ENCODE measurements around the gene CTXN1. TPM values are rescaled to one million over a fixed set of nuclear protein-coding genes. Genes with fewer than 3 reads are reported as not detected.
A peak's percentile ranks its signal among the peaks of the same experiment; 100 is the strongest.

Gene CTXN1
- total RNA-seq, 1 donor from 2014 or later: 57.8 TPM

DNA sequence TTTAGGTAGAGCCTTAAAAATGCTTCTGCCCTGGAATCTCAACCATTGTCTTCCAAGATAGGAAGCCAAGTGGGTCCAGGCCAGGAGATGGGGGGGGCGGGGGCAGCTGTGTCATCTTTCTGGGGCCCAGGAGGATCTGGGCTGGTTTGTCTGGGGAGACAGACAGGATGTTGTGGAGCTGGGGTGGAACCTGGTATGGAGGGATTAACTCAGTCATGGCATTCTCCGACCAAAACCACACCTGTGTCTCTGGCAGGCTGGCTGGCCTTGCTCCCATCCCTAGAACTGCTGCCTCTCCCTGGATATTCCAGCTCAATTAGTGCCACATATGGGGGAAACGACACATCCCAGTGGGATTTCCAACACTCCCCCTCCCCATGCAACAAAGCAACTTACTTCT lies 25.0 kb downstream of the CTXN1 start:
- no peaks in the 10 kb centered on the region for H3K9me3 Mint-ChIP-seq
- H3K27ac Mint-ChIP-seq: no peak overlapping the region
- H3K27me3 Mint-ChIP-seq: no peaks in the 10 kb centered on the region
- TF ChIP-seq, protein P1, sequence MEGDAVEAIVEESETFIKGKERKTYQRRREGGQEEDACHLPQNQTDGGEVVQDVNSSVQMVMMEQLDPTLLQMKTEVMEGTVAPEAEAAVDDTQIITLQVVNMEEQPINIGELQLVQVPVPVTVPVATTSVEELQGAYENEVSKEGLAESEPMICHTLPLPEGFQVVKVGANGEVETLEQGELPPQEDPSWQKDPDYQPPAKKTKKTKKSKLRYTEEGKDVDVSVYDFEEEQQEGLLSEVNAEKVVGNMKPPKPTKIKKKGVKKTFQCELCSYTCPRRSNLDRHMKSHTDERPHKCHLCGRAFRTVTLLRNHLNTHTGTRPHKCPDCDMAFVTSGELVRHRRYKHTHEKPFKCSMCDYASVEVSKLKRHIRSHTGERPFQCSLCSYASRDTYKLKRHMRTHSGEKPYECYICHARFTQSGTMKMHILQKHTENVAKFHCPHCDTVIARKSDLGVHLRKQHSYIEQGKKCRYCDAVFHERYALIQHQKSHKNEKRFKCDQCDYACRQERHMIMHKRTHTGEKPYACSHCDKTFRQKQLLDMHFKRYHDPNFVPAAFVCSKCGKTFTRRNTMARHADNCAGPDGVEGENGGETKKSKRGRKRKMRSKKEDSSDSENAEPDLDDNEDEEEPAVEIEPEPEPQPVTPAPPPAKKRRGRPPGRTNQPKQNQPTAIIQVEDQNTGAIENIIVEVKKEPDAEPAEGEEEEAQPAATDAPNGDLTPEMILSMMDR (conservative IDR thresholded peaks at IDR 0.05): no peak
- no peaks in the 10 kb centered on the region for H3K36me3 Mint-ChIP-seq
- DNase-seq (ENCODE audit: extremely low spot score, unreplicated experiment): no peak
- H3K4me3 Mint-ChIP-seq: no peak overlapping the region
- H3K4me1 Mint-ChIP-seq (ENCODE audit: unreplicated experiment): peaks cover 15% of the 10 kb centered on the region

DNA sequence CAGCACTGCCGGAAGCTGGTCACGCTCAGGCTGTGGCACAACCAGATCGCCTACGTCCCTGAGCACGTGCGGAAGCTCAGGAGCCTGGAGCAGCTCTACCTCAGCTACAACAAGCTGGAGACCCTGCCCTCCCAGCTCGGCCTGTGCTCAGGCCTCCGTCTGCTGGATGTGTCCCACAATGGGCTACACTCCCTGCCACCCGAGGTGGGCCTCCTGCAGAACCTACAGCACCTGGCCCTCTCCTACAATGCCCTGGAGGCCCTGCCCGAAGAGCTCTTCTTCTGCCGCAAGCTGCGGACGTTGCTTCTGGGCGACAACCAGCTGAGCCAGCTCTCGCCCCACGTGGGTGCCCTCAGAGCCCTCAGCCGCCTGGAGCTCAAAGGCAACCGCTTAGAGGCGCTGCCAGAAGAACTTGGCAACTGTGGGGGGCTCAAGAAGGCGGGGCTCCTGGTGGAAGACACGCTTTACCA lies 25.5 kb downstream of the CTXN1 start:
- Mint-ChIP-seq H3K36me3 (no peaks in the 10 kb centered on the region), H3K27ac (no peak overlapping the region), H3K4me3 (no peak overlapping the region), H3K9me3 (no peaks in the 10 kb centered on the region), H3K27me3 (no peaks in the 10 kb centered on the region), H3K4me1 (ENCODE audit: unreplicated experiment) (peaks cover 11% of the 10 kb centered on the region)
- no peak for DNase-seq (ENCODE audit: extremely low spot score, unreplicated experiment)
- TF ChIP-seq, protein P1 (conservative IDR thresholded peaks at IDR 0.05): no peak

DNA sequence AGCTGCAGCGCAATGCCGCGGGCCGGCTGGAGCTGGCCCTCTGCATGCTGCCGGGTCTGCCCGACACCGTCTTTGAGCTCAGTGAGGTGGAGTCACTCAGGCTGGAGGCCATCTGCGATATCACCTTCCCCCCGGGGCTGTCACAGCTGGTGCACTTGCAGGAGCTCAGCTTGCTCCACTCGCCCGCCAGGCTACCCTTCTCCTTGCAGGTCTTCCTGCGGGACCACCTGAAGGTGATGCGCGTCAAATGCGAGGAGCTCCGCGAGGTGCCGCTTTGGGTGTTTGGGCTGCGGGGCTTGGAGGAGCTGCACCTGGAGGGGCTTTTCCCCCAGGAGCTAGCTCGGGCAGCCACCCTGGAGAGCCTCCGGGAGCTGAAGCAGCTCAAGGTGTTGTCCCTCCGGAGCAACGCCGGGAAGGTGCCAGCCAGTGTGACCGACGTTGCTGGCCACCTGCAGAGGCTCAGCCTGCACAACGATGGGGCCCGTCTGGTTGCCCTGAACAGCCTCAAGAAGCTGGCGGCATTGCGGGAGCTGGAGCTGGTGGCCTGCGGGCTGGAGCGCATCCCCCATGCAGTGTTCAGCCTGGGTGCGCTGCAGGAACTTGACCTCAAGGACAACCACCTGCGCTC lies 26.1 kb downstream of the CTXN1 start:
- no peak overlapping the region for H3K27ac Mint-ChIP-seq
- no peak overlapping the region for H3K4me3 Mint-ChIP-seq

DNA sequence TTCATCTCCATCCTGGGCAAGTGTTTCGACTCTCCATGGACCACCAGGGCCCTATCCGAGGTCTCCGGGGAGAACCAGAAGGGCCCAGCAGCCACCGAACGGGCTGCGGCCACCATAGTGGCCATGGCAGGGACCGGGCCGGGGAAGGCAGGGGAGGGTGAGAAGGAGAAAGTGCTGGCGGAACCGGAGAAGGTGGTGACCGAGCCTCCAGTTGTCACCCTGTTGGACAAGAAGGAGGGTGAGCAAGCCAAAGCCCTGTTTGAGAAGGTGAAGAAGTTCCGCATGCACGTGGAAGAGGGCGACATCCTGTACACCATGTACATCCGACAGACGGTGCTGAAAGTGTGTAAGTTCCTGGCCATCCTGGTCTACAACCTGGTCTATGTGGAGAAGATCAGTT lies 27.0 kb downstream of the CTXN1 start:
- Mint-ChIP-seq H3K9me3 (no peaks in the 10 kb centered on the region), H3K27ac (no peak overlapping the region), H3K4me3 (no peak overlapping the region), H3K27me3 (no peaks in the 10 kb centered on the region), H3K36me3 (no peaks in the 10 kb centered on the region), H3K4me1 (ENCODE audit: unreplicated experiment) (peaks cover 4% of the 10 kb centered on the region)
- TF ChIP-seq, protein P1 (conservative IDR thresholded peaks at IDR 0.05): no peak
- no peak for DNase-seq (ENCODE audit: extremely low spot score, unreplicated experiment)

More for the DNA sequence above, 26.1 kb downstream of the CTXN1 start:
- peaks cover 7% of the 10 kb centered on the region for H3K4me1 Mint-ChIP-seq (ENCODE audit: unreplicated experiment)
- H3K27me3 Mint-ChIP-seq: no peaks in the 10 kb centered on the region
- no peak for DNase-seq (ENCODE audit: extremely low spot score, unreplicated experiment)
- H3K36me3 Mint-ChIP-seq: no peaks in the 10 kb centered on the region
- TF ChIP-seq, protein P1 (conservative IDR thresholded peaks at IDR 0.05): no peak
- H3K9me3 Mint-ChIP-seq: no peaks in the 10 kb centered on the region

DNA sequence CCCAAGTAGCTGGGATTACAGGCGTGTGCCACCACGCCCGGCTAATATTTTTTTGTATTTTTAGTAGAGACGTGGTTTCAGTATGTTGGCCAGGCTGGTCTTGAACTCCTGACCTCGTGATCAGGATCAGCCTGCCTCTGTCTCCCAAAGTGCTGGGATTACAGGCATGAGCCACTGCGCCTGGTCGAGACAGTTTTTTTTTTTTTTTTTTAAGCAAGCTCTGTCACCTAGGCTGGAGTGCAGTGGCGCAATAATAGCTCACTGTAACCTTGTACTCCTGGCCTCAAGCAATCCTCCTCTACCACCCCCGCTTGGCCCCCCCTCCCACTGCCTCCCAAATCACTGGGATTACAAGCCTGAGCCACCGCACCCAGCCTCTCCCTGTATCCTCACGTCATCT lies 28.6 kb downstream of the CTXN1 start:
- Mint-ChIP-seq H3K4me3 (no peak overlapping the region), H3K27me3 (no peaks in the 10 kb centered on the region), H3K36me3 (no peaks in the 10 kb centered on the region), H3K9me3 (no peaks in the 10 kb centered on the region), H3K4me1 (ENCODE audit: unreplicated experiment) (peaks cover 4% of the 10 kb centered on the region), H3K27ac (peak overlapping the region; percentile 92)
- TF ChIP-seq, protein P1 (conservative IDR thresholded peaks at IDR 0.05): no peak
- DNase-seq (ENCODE audit: extremely low spot score, unreplicated experiment): no peak

Measured in type B pancreatic cell (in vitro differentiated cells).